Skin of body (tissue), 1 donor: ENCODE measurements around the gene EN1. TPM values are rescaled to one million over a fixed set of nuclear protein-coding genes. Genes with fewer than 3 reads are reported as not detected.

Experiments
- total RNA-seq: library from RNA; depleted of rRNA; stranded (reverse); fragments of >200 nt; gene quantifications from one replicate; pipeline ENCODE4 v1.2.3, GENCODE V29; 2014

Gene EN1
- total RNA-seq, 1 donor from 2014 or later = 12.0 TPM

Other genes starting within 250 kb of the EN1 start
- gene MARCO, start 94.5 kb upstream of the EN1 start, total RNA-seq = 1.7 TPM